ENCODE measurements around the gene PRKAR2A. TPM values are rescaled to one million over a fixed set of nuclear protein-coding genes. Genes with fewer than 3 reads are reported as not detected.

Gene PRKAR2A
- total and polyA plus RNA-seq, 4 donors, result 12.1 to 28.5 (median 13.9) TPM

DNA sequence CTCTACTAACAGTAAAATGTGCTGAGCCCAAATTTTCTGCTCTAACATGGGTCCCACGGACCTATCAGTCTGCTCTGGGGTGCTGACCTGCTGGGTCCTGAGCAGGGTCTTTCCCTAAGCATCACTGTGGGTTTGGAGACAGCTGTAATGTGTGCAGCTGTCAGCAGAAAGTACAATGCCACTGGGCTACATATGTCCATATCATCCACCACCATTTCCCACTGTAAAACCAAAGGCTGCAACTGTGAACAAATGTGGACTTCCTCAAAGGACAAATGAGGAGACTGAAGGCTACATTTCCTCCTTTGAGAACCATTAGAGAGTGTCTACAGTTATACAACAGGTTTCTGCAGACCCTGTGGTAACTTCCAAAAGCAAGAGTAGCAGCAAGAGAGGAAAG is 96.8 kb downstream of the PRKAR2A start:
- Histone ChIP-seq H3K4me1 (ENCODE audit: control insufficient read depth in 4 of 4, insufficient read depth in 4 of 4, low read length in 3 of 4) (peaks cover 6 to 24% (median 24%) of the 10 kb centered on the region in 4 donors), H3K36me3 (ENCODE audit: control insufficient read depth in 4 of 4, insufficient read depth in 3 of 4, low read depth in 1 of 4, low read length in 3 of 4) (peaks cover 0 to 20% (median 6%) of the 10 kb centered on the region in 4 donors), H3K4me3 (ENCODE audit: low read depth in 1 of 3, low read length in 3 of 3) (no peak overlapping the region), H3K27ac (ENCODE audit: low read depth in 1 of 2, low read length in 2 of 2) (no peak overlapping the region), H3K9ac (ENCODE audit: low read depth in 1 of 2, low read length in 2 of 2) (no peak overlapping the region), H3K9me3 (ENCODE audit: control insufficient read depth in 4 of 4, low read length in 3 of 4) (no peaks in the 10 kb centered on the region), H3K27me3 (ENCODE audit: control insufficient read depth in 4 of 4, insufficient read depth in 4 of 4, low read length in 3 of 4) (no peaks in the 10 kb centered on the region)
- no peak for TF ChIP-seq MAX (IDR thresholded peaks at IDR 0.05)
- TF ChIP-seq HNF4A (conservative IDR thresholded peaks at IDR 0.05), result no peak
- TF ChIP-seq, protein P1, sequence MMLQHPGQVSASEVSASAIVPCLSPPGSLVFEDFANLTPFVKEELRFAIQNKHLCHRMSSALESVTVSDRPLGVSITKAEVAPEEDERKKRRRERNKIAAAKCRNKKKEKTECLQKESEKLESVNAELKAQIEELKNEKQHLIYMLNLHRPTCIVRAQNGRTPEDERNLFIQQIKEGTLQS (IDR thresholded peaks at IDR 0.05), result no peak
- no peak for TF ChIP-seq EGR1 (IDR thresholded peaks at IDR 0.05; ENCODE audit: low read depth in 2 of 2)
- no peak for TF ChIP-seq HNF4G (IDR thresholded peaks at IDR 0.05)
- TF ChIP-seq REST (IDR thresholded peaks at IDR 0.05), result no peak
- no peak for TF ChIP-seq NR2F2 (IDR thresholded peaks at IDR 0.05)
- TF ChIP-seq JUND (IDR thresholded peaks at IDR 0.05), result no peak
- no peak for TF ChIP-seq TAF1 (conservative IDR thresholded peaks at IDR 0.05)
- no peak for TF ChIP-seq FOXA1 (IDR thresholded peaks at IDR 0.05)
- TF ChIP-seq, protein P2, sequence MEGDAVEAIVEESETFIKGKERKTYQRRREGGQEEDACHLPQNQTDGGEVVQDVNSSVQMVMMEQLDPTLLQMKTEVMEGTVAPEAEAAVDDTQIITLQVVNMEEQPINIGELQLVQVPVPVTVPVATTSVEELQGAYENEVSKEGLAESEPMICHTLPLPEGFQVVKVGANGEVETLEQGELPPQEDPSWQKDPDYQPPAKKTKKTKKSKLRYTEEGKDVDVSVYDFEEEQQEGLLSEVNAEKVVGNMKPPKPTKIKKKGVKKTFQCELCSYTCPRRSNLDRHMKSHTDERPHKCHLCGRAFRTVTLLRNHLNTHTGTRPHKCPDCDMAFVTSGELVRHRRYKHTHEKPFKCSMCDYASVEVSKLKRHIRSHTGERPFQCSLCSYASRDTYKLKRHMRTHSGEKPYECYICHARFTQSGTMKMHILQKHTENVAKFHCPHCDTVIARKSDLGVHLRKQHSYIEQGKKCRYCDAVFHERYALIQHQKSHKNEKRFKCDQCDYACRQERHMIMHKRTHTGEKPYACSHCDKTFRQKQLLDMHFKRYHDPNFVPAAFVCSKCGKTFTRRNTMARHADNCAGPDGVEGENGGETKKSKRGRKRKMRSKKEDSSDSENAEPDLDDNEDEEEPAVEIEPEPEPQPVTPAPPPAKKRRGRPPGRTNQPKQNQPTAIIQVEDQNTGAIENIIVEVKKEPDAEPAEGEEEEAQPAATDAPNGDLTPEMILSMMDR (IDR thresholded peaks at IDR 0.05; ENCODE audit: low read depth, low read length, missing input control), result no peak
- TF ChIP-seq RAD21 (IDR thresholded peaks at IDR 0.05), result no peak
- TF ChIP-seq FOXA2 (IDR thresholded peaks at IDR 0.05), result no peak
- DNase-seq (ENCODE audit: low spot score), result no peak
- WGBS, result 94% methylated on average over 1 of the region's 1 CpG

GRCh38 chr3:48748754-48749153 is 98.9 kb downstream of the PRKAR2A start:
- Histone ChIP-seq H3K9me3 (ENCODE audit: control insufficient read depth in 4 of 4, low read length in 3 of 4) (no peaks in the 10 kb centered on the region), H3K4me3 (ENCODE audit: low read depth in 1 of 3, low read length in 3 of 3) (no peak overlapping the region), H3K36me3 (ENCODE audit: control insufficient read depth in 4 of 4, insufficient read depth in 3 of 4, low read depth in 1 of 4, low read length in 3 of 4) (peaks cover 0 to 20% (median 6%) of the 10 kb centered on the region in 4 donors), H3K27me3 (ENCODE audit: control insufficient read depth in 4 of 4, insufficient read depth in 4 of 4, low read length in 3 of 4) (no peaks in the 10 kb centered on the region), H3K27ac (ENCODE audit: low read depth in 1 of 2, low read length in 2 of 2) (no peak overlapping the region), H3K4me1 (ENCODE audit: control insufficient read depth in 4 of 4, insufficient read depth in 4 of 4, low read length in 3 of 4) (peaks cover 1 to 19% (median 17%) of the 10 kb centered on the region in 4 donors), H3K9ac (ENCODE audit: low read depth in 1 of 2, low read length in 2 of 2) (no peak overlapping the region)
- DNase-seq (ENCODE audit: low spot score), result no peak
- WGBS, result 94% methylated on average over 3 of the region's 3 CpGs
- TF ChIP-seq GABPA (IDR thresholded peaks at IDR 0.05 in 1 of 2, conservative IDR thresholded peaks at IDR 0.05 in 1 of 2) (no peak), HNF4G (IDR thresholded peaks at IDR 0.05) (no peak), NR2F2 (IDR thresholded peaks at IDR 0.05) (no peak), SP1 (IDR thresholded peaks at IDR 0.05) (no peak), TAF1 (conservative IDR thresholded peaks at IDR 0.05) (no peak), MAX (IDR thresholded peaks at IDR 0.05) (no peak), YY1 (IDR thresholded peaks at IDR 0.05) (no peak), JUND (IDR thresholded peaks at IDR 0.05) (no peak), EGR1 (IDR thresholded peaks at IDR 0.05; ENCODE audit: low read depth in 2 of 2) (no peak), FOXA1 (IDR thresholded peaks at IDR 0.05) (no peak), RAD21 (IDR thresholded peaks at IDR 0.05) (no peak), FOXA2 (IDR thresholded peaks at IDR 0.05) (no peak), RXRA (IDR thresholded peaks at IDR 0.05) (no peak)
- TF ChIP-seq, protein P1 (IDR thresholded peaks at IDR 0.05), result no peak
- TF ChIP-seq, protein P2 (IDR thresholded peaks at IDR 0.05; ENCODE audit: low read depth, low read length, missing input control), result no peak
- TF ChIP-seq, protein P3, sequence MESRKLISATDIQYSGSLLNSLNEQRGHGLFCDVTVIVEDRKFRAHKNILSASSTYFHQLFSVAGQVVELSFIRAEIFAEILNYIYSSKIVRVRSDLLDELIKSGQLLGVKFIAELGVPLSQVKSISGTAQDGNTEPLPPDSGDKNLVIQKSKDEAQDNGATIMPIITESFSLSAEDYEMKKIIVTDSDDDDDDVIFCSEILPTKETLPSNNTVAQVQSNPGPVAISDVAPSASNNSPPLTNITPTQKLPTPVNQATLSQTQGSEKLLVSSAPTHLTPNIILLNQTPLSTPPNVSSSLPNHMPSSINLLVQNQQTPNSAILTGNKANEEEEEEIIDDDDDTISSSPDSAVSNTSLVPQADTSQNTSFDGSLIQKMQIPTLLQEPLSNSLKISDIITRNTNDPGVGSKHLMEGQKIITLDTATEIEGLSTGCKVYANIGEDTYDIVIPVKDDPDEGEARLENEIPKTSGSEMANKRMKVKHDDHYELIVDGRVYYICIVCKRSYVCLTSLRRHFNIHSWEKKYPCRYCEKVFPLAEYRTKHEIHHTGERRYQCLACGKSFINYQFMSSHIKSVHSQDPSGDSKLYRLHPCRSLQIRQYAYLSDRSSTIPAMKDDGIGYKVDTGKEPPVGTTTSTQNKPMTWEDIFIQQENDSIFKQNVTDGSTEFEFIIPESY (IDR thresholded peaks at IDR 0.05), result no peak

All from liver (tissue), 9 donors.